Stimulated activated CD4-positive, alpha-beta T cell treated with anti-CD3 and anti-CD28 coated beads, Interleukin-2, amount 100 ng/mL, for 24 hours (primary cell): Measurements from ENCODE around the gene NHLH2.

Experiments used
- DNase-seq, 2 donors: peaks; one replicate each; pipeline ENCODE4 v3.0.0-alpha.2; 2020

The NHLH2 gene

GRCh38 chr1:115796897-115797296 lies 44.0 kb downstream of the NHLH2 start:
- DNase-seq = no peak

GRCh38 chr1:115796036-115796435 lies 44.9 kb downstream of the NHLH2 start:
- no peak for DNase-seq

GRCh38 chr1:115794976-115795639 lies 45.8 kb downstream of the NHLH2 start:
- no peak for DNase-seq

GRCh38 chr1:115793162-115793561 lies 47.8 kb downstream of the NHLH2 start:
- no peak for DNase-seq

- no peak for DNase-seq
Observed at GRCh38 chr1:115791816-115792215, 49.1 kb downstream of the NHLH2 start.

- DNase-seq = no peak
Observed at GRCh38 chr1:115790846-115791245, 50.1 kb downstream of the NHLH2 start.

- DNase-seq = no peak
Observed at GRCh38 chr1:115790356-115790755, 50.6 kb downstream of the NHLH2 start.
